HAP-1 (cell line): Measurements from ENCODE around the gene IFIT2.

ENCODE experiments used
- DNase-seq, 2 experiments: peaks; one replicate each; pipeline ENCODE4 v3.0.0-alpha.2; 2016 to 2020; ENCODE audit warnings: low spot score in 2 of 2
- H3K27me3 ChIP-seq: fragments of 250-450 bp; sonication (Bioruptor Pico); 2 replicates; pipeline ENCODE4 v1.5.1; 2020; ENCODE audit warnings: low read depth, mild to moderate bottlenecking, moderate library complexity
- H3K36me3 ChIP-seq: fragments of 250-450 bp; sonication (Bioruptor Pico); replicated peaks from 2 replicates; pipeline ENCODE4 v1.5.1; 2020; ENCODE audit warnings: mild to moderate bottlenecking
- H3K4me1 ChIP-seq: fragments of 250-450 bp; sonication (Bioruptor Pico); 2 replicates; pipeline ENCODE4 v1.5.1; 2020; ENCODE audit warnings: mild to moderate bottlenecking
- H3K4me3 ChIP-seq: fragments of 250-450 bp; sonication (Bioruptor Pico); 2 replicates; pipeline ENCODE4 v1.5.1; 2020; ENCODE audit warnings: mild to moderate bottlenecking, moderate library complexity
- H3K9me3 ChIP-seq: fragments of 250-450 bp; sonication (Bioruptor Pico); 2 replicates; pipeline ENCODE4 v1.5.1; 2020; ENCODE audit warnings: mild to moderate bottlenecking, moderate library complexity
- in situ Hi-C: fragments of 300-500 bp; cut with MboI; formaldehyde crosslinking; loops from 3 replicates; pipeline ENCODE4 v1.14.3; 2020; ENCODE audit warnings: low sequenced_read_pairs, inconsistent platforms, mixed read lengths

The IFIT2 gene

DNA sequence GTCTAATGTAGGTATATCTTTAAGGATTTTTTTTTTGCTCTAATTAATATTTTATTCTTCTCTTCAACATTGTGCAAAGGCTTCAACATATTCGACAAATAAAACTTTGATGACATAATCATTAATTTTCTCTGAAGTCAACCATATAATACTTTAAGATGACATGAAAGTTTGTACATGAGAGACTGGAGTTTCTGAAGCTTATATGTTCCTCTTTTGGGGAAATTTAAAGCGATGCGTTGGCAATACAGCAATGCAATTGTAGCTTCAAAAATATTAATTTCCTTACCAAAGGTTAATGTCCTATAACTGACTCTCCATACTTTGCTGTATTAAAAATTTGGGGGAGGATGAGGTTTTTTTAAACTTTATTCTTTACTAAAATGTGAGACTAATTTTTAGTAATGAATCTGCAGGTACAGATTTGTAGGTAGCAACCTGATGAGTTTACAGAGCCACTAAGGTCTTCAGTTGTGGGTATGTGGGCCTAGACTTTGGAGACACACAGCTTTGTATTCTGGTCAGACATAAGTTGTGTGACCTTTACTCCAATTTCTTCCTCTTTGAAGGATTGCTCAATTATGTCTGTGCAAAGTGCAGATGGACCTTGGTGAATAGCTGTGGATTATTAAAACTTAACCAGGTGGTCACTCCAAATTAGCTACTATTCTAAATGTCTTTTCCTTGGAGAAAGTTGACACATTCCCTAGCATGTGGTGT is 32.3 kb upstream of the IFIT2 start:
- H3K36me3 ChIP-seq, result no peaks in the 10 kb centered on the region
- no peak for DNase-seq
- in situ Hi-C loops, result no loop called here
- no peaks in the 10 kb centered on the region for H3K4me1 ChIP-seq
- no peak overlapping the region for H3K4me3 ChIP-seq
- no peaks in the 10 kb centered on the region for H3K27me3 ChIP-seq
- no peaks in the 10 kb centered on the region; the same call in 1 of the 2 replicates for H3K9me3 ChIP-seq

GRCh38 chr10:89270153-89270483 is 31.7 kb upstream of the IFIT2 start:
- no peaks in the 10 kb centered on the region for H3K4me1 ChIP-seq
- DNase-seq, result no peak
- in situ Hi-C loops, result no loop called here
- H3K4me3 ChIP-seq, result no peak overlapping the region
- H3K36me3 ChIP-seq, result no peaks in the 10 kb centered on the region
- H3K27me3 ChIP-seq, result no peaks in the 10 kb centered on the region
- no peaks in the 10 kb centered on the region for H3K9me3 ChIP-seq

DNA sequence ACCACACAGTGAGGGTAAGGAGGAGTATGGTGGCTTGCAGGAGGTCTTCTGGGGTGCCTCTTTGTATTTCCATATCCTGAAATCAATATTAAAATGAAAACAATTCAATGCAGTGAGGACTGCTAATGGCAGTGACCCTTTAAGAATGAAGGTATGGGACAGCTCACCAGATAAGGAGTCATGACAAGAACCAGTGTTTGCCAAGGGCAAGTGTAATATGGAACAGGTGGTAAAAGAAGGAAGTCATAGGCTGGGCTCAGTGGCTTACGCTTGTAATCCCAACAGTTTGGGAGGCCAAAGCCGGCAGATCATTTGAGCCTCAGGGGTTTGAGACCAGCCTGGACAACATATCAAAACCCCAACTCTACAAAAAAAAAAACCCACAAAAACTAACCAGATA is 30.3 kb upstream of the IFIT2 start:
- H3K4me3 ChIP-seq, result no peak overlapping the region
- no peaks in the 10 kb centered on the region for H3K36me3 ChIP-seq
- no peaks in the 10 kb centered on the region for H3K4me1 ChIP-seq
- DNase-seq, result no peak
- no peaks in the 10 kb centered on the region for H3K27me3 ChIP-seq
- in situ Hi-C loops, result no loop called here
- H3K9me3 ChIP-seq, result no peaks in the 10 kb centered on the region

DNA sequence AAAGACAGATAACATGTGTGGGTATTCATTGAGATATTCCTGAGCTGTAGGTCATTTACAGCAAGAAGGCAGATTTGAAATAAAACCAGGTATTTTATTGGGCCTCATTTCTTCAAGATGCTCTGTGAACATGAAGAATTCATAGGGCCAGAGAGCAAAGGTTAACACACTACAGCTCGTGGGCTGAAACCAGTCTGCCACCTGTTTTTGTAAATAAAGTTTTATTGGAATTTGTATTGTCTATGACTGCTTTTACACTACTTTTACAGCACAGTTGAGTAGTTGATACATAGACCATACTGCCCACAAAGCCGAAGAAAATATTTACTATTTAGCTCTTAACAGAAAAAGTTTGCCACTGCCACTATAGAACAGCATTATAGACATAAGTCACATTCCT is 28.2 kb upstream of the IFIT2 start:
- no peak for DNase-seq
- Histone ChIP-seq H3K36me3 (no peaks in the 10 kb centered on the region), H3K4me3 (no peak overlapping the region), H3K4me1 (peaks cover 4% of the 10 kb centered on the region; the same call in 1 of the 2 replicates), H3K27me3 (no peaks in the 10 kb centered on the region), H3K9me3 (no peaks in the 10 kb centered on the region)
- in situ Hi-C loops, result no loop called here

DNA sequence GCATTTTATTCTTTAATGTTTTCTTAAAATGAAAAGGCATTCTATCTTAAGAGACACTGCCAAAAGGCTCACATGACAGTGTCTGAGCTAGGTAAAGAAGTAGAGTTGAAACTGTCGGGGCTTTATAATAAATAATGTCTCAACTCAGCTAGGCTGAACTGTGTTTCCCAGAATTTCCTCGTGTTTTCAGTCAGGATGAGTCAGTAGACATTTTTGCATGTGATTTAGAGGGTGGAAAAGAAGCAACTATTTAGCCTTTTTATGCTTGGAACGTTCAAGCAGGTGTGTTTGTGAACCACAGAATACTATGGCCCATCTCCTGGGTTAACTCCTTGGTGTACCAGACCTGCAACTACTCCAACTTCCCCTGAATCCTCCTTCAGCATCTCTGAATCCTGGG is 26.9 kb upstream of the IFIT2 start:
- DNase-seq, result no peak

GRCh38 chr10:89275383-89275782 is 26.5 kb upstream of the IFIT2 start:
- in situ Hi-C loops, result no loop called here
- no peak overlapping the region for H3K4me3 ChIP-seq
- no peaks in the 10 kb centered on the region for H3K27me3 ChIP-seq
- no peaks in the 10 kb centered on the region for H3K36me3 ChIP-seq
- peaks cover 4% of the 10 kb centered on the region; the same call in 1 of the 2 replicates for H3K4me1 ChIP-seq
- no peak for DNase-seq
- no peaks in the 10 kb centered on the region for H3K9me3 ChIP-seq

More for the DNA sequence above, 26.9 kb upstream of the IFIT2 start:
- Histone ChIP-seq H3K27me3 (no peaks in the 10 kb centered on the region), H3K4me1 (peaks cover 4% of the 10 kb centered on the region; the same call in 1 of the 2 replicates), H3K4me3 (no peak overlapping the region), H3K36me3 (no peaks in the 10 kb centered on the region), H3K9me3 (no peaks in the 10 kb centered on the region)
- in situ Hi-C loops, result no loop called here

DNA sequence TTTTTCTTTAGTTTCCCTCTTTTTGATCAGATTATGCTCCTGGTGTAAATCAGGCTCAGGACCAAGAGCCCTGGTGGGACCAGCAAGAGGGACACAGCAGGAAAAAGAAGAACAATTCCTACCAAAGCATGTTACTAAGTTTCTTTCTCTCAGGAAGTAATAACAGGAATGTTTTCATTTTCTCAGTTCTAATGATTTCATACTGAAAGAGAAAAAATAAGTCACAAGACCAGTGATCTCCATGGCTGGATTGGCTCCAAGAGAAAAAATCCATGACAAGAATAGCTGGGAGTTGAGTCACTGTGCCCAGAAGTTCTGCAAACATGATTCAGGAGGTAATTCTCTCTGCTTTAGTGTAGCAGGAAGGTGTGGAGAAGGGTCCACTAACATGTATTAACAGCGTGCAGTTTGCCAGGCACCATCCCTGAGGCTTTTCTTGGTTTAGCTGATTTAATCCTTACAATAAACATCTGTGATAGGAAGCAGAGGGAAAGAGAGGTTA is 23.8 kb upstream of the IFIT2 start:
- Histone ChIP-seq H3K4me1 (peaks cover 4% of the 10 kb centered on the region; the same call in 1 of the 2 replicates), H3K36me3 (no peaks in the 10 kb centered on the region), H3K4me3 (no peak overlapping the region), H3K9me3 (no peaks in the 10 kb centered on the region), H3K27me3 (no peaks in the 10 kb centered on the region)
- DNase-seq, result no peak
- in situ Hi-C loops, result no loop called here

DNA sequence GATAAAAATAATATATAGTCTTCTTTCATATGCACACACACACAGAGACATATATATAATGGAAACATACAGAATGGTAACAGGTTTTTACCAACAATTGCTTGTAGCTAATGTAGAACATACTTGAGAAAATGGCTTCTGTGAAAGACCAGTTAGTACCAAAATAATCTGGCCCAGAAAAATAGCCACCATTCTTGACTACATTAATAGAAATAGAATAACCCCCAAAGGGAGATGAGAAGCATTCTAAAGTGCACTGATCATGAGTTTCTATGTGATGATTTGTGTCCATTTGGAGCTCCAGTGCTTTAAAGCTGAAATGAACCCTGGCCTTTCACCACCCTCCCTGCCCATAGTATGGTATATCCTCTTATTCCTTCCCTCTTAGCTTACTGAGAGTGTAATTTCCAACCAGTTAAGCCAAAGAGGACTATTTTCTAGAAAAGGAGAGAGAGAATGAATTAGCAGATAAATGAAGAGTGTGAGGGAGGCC is 22.9 kb upstream of the IFIT2 start:
- peaks cover 4% of the 10 kb centered on the region; the same call in 1 of the 2 replicates for H3K4me1 ChIP-seq
- in situ Hi-C loops, result no loop called here
- no peaks in the 10 kb centered on the region for H3K36me3 ChIP-seq
- DNase-seq, result no peak
- H3K9me3 ChIP-seq, result no peaks in the 10 kb centered on the region
- H3K4me3 ChIP-seq, result no peak overlapping the region
- no peaks in the 10 kb centered on the region for H3K27me3 ChIP-seq

- Histone ChIP-seq H3K4me1 (peaks cover 4% of the 10 kb centered on the region; the same call in 1 of the 2 replicates), H3K4me3 (no peak overlapping the region), H3K27me3 (no peaks in the 10 kb centered on the region), H3K9me3 (no peaks in the 10 kb centered on the region), H3K36me3 (no peaks in the 10 kb centered on the region)
- in situ Hi-C loops, result no loop called here
- DNase-seq, result no peak
These were observed 22.4 kb upstream of the IFIT2 start for GRCh38 chr10:89279421-89279869.

- Histone ChIP-seq H3K27me3 (no peaks in the 10 kb centered on the region), H3K9me3 (no peaks in the 10 kb centered on the region), H3K4me1 (peaks cover 4% of the 10 kb centered on the region; the same call in 1 of the 2 replicates), H3K4me3 (no peak overlapping the region), H3K36me3 (no peaks in the 10 kb centered on the region)
- in situ Hi-C loops, result no loop called here
- DNase-seq, result no peak
These were observed 21.3 kb upstream of the IFIT2 start for GRCh38 chr10:89280508-89280907.

DNA sequence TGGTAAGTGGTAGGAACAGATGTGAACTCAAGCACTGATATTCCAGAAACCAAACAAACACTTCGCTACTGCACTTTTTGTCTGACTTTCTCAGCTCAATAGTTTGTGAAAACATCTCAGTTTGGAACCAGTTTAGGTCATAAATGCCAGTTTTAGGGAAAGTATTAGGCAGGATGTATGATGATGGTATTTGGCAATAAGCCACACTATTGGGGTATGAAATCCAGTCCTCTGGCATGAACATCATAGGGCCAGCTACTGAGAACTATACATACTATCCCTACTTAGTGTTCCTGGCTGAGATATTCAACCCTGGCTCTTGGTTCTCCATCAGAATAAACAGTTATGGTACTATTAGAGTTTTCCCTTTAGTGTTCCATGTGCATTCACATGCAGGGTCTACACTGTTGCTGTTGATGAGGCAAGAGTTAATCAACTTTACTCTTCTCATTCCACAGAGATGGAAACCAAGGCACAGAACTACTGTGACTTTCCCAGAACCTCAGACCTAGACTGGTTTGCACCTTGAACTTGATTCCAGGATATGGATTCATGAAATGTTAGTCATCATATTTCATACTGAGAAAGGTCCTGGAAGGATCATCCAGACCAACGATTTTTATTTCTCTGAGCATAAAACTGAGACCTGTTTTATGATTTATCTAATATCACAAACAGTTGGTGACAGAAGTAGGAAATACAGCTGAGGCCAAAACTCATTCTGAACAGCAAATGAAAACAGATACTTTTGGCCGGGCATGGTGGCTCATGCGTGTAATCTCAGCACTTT is 20.0 kb upstream of the IFIT2 start:
- Histone ChIP-seq H3K4me1 (peaks cover 4% of the 10 kb centered on the region; the same call in 1 of the 2 replicates), H3K36me3 (no peaks in the 10 kb centered on the region), H3K27me3 (no peaks in the 10 kb centered on the region), H3K4me3 (no peak overlapping the region), H3K9me3 (no peaks in the 10 kb centered on the region)
- no peak for DNase-seq
- in situ Hi-C loops, result no loop called here

GRCh38 chr10:89283025-89283935 is 18.6 kb upstream of the IFIT2 start:
- no peaks in the 10 kb centered on the region for H3K36me3 ChIP-seq
- no peaks in the 10 kb centered on the region for H3K27me3 ChIP-seq
- H3K4me1 ChIP-seq, result no peaks in the 10 kb centered on the region
- no peaks in the 10 kb centered on the region for H3K9me3 ChIP-seq
- in situ Hi-C loops, result no loop called here
- H3K4me3 ChIP-seq, result no peak overlapping the region
- no peak for DNase-seq

DNA sequence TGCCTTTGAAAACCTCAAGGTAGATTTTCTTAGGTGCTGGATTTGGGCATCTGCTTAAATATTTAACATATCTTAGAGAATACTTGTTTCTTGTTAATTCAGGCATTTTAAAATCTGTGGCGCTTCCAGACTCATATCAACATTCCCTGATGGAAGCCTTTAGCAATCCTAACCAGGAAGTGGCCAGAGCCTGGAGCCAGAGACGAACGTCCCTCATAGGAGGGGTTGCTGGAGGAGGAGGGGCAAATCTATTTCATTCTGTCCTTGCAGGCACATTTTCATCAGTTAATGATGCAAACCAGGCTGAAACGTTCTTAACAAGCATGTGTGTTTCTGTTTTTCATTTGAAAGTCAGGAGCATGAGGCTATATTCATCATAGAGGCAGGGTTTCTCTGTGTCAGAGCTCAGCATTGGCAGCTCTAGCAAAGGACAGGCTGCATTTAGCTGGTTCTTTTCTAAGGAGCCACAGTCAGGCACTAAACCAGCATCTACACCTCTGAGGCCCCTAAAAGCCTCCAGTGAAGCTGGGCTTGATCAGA is 17.8 kb upstream of the IFIT2 start:
- in situ Hi-C loops, result no loop called here
- Histone ChIP-seq H3K36me3 (no peaks in the 10 kb centered on the region), H3K4me3 (no peak overlapping the region), H3K9me3 (no peaks in the 10 kb centered on the region), H3K27me3 (no peaks in the 10 kb centered on the region), H3K4me1 (no peaks in the 10 kb centered on the region)
- no peak for DNase-seq
